Activated CD4-positive, alpha-beta T cell treated with anti-CD3 and anti-CD28 coated beads for 36 hours (primary cell): Measurements from ENCODE around the gene ADAMTSL3. TPM values are rescaled to one million over a fixed set of nuclear protein-coding genes. Genes with fewer than 3 reads are reported as not detected.
"Not testable (repeated sequence)": the region's sequence is repeated elsewhere in the genome, so short reads cannot be mapped to it uniquely, and the experiment has no call there.

ENCODE experiments used
- ATAC-seq: fragments of 200-7000 bp; cut with Tn5 transposase; one replicate; pipeline ENCODE4 v1.10.0; 2021; ENCODE audit warnings: mild to moderate bottlenecking, moderate library complexity
- CTCF ChIA-PET: fragments of 350-600 bp; sonication (Branson Sonifier 250); formaldehyde crosslinking; loops from one replicate; lab custom pipeline; 2021; ENCODE audit warnings: antibody characterized with exemption; lab: Charles Lee
- POLR2A ChIA-PET: fragments of 350-600 bp; sonication (Branson Sonifier 250); formaldehyde crosslinking; loops from one replicate; lab custom pipeline; 2021; ENCODE audit warnings: antibody characterized with exemption, inconsistent platforms; lab: Charles Lee
- DNase-seq: peaks from one replicate; pipeline ENCODE4 v3.0.0-alpha.2; 2020
- H3K27ac Mint-ChIP-seq: one replicate; pipeline ENCODE4 v1.8.0; 2021; ENCODE audit warnings: mixed read lengths
- H3K27me3 Mint-ChIP-seq: one replicate; pipeline ENCODE4 v1.8.0; 2021; ENCODE audit warnings: mixed read lengths
- H3K36me3 Mint-ChIP-seq: one replicate; pipeline ENCODE4 v1.8.0; 2021; ENCODE audit warnings: low read depth, mixed read lengths
- H3K4me1 Mint-ChIP-seq: one replicate; pipeline ENCODE4 v1.8.0; 2021; ENCODE audit warnings: mixed read lengths
- H3K4me3 Mint-ChIP-seq: one replicate; pipeline ENCODE4 v1.8.0; 2021; ENCODE audit warnings: mild to moderate bottlenecking, moderate library complexity, mixed read lengths
- H3K9me3 Mint-ChIP-seq: one replicate; pipeline ENCODE4 v1.8.0; 2021; ENCODE audit warnings: low read depth, mixed read lengths
- intact Hi-C, 2 experiments: fragments of 100-400 bp; cut with DNase I in 1 of 2; cut with micrococcal nuclease in 1 of 2; formaldehyde crosslinking; loops; one replicate each; pipeline versions ENCODE4 v1.14.2 to v1.15.1; 2022 to 2024; cut with DNase I, micrococcal nuclease
- total RNA-seq, 2 experiments: library from RNA; stranded (reverse); gene quantifications; one replicate each; pipeline ENCODE4 v1.2.3, GENCODE V29; 2021

The ADAMTSL3 gene
- total RNA-seq, 2 experiments from 2014 or later = not detected

DNA sequence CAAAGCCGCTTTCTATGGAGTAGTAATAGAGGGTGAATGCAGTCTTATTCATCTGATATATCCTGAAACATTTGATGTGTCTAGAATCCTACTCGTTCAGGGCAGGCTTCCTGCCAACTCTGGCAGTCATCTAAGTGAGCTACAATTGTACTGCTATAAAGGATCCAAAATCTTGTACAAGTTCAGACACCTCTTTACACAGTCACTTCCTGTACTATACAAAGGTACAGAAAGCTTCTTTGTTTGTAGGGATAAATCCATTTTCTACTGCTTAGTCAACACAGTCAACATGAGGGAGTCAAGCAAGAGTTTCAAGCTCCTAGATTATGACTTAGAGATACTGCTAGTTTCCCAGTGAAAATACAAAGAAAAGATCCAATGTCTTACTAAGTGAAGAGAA is 414.8 kb downstream of the ADAMTSL3 start:
- peaks cover 17% of the 10 kb centered on the region for H3K27me3 Mint-ChIP-seq

DNA sequence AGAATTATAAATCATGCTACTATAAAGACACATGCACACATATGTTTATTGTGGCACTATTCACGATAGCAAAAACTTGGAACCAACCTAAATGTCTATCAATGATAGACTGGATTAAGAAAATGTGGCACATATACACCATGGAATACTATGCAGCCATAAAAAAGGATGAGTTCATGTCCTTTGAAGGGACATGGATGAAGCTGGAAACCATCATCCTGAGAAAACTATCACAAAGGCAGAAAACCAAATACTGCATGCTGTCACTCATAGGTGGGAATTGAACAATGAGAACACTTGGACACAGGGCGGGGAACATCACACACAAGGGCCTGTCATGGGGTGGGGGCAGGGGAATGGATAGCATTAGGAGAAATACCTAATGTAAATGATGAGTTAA is 424.1 kb downstream of the ADAMTSL3 start:
- CTCF ChIA-PET, H3K27ac Mint-ChIP-seq, DNase-seq, ATAC-seq, H3K4me3 Mint-ChIP-seq, intact Hi-C loops, H3K36me3 Mint-ChIP-seq, H3K9me3 Mint-ChIP-seq, POLR2A ChIA-PET: not testable (repeated sequence)
- H3K27me3 Mint-ChIP-seq = peaks cover 56% of the 10 kb centered on the region
- H3K4me1 Mint-ChIP-seq = peaks cover 14% of the 10 kb centered on the region

More for the DNA sequence above, 414.8 kb downstream of the ADAMTSL3 start:
- CTCF ChIA-PET = interaction anchor here (0.6 kb wide), 1 partner anchor 66 kb away, joined by 3 read pairs; no protein-coding TSS in a partner anchor
- POLR2A ChIA-PET, H3K27ac Mint-ChIP-seq, DNase-seq, H3K36me3 Mint-ChIP-seq, H3K4me3 Mint-ChIP-seq, H3K9me3 Mint-ChIP-seq, ATAC-seq, intact Hi-C loops, H3K4me1 Mint-ChIP-seq: not testable (repeated sequence)

DNA sequence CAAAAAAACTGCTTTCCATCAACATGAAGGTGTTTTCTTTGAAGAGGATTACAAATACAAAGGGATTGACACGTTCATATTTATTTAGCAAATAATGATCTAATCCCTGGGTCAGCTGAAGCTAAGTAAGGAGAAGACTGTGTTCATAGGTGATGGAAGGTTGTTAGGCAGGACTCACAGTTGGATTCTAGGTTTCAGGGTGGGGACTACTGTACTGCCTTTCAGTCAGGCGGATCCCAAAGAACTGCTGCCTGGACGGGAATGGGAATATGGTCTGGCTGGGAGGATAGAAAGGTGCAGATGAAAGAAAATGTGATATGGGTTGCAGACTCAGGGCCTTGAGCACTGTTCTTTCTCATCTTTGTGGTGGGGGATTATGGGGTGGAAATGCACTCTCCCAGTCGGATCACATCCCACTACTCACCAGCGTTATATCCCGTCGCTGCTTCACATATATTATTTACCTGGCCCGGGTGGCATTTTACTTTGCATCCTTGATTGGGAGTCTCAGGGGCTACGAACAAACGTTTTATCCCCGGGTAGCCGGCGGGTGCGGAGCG is 425.5 kb downstream of the ADAMTSL3 start:
- H3K27me3 Mint-ChIP-seq = peaks cover 54% of the 10 kb centered on the region
- H3K36me3 Mint-ChIP-seq, DNase-seq, H3K27ac Mint-ChIP-seq, H3K9me3 Mint-ChIP-seq, intact Hi-C loops: not testable (repeated sequence)
- H3K4me1 Mint-ChIP-seq = peaks cover 14% of the 10 kb centered on the region
- CTCF ChIA-PET = interaction anchor here (1.1 kb wide), 1 partner anchor 24 kb away, joined by 3 read pairs; no protein-coding TSS in a partner anchor
- H3K4me3 Mint-ChIP-seq = peak overlapping the region; percentile 76
- POLR2A ChIA-PET = interaction anchor here (0.6 kb wide), 1 partner anchor 262 kb away, joined by 6 read pairs; no protein-coding TSS in a partner anchor
- peak; percentile 11 for ATAC-seq

DNA sequence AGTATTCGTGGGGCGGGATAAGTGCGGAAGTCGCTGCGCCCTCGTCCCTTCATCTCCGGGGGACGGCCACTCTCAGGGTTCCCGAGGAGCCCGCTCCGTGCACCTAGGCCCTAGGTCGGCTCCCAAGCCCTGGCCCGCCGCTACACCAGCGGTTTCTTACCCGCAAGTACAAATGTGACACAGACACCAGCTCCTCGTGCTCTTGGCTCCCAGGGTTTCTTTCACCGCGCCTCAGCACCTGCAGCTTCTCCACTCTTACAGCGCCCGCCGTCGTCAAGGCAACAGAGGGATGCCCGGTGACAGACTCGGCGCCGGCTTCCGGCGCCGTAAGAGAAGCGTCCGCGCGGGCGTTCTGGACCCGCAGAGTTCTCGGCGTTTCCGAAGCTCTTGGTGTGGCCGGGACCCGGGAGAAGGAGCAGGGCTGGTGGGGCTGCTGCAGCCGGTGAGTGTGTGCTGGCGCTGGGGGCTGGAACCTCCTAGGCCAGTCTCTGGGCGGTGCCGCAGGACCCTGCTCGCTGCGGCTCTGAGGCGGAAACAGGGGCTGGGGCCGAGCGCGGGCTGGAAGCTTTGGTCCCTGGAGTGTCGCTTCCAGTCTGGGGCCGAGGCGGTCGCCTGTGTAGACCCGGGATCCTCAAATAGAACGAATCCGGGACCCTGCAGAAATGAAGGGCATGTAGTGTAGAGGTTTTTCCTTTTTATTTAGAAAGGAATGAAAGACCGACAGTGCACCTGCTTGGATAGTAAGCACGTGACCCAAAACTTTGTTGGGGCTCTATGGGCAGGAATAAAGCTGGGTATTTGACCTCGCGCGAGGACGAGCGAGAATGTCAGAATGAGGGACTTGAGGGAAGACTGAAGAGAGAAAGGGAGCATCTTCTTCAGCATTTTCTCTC is 426.2 kb downstream of the ADAMTSL3 start:
- DNase-seq (peak; percentile 83), ATAC-seq (peak; percentile 94)
- Mint-ChIP-seq H3K9me3 (peaks cover 3% of the 10 kb centered on the region), H3K4me1 (peaks cover 14% of the 10 kb centered on the region), H3K27me3 (peaks cover 49% of the 10 kb centered on the region), H3K36me3 (no peaks in the 10 kb centered on the region), H3K4me3 (peak overlapping the region; percentile 76), H3K27ac (no peak overlapping the region)
- ChIA-PET POLR2A (interaction anchor here (0.6 kb wide), 1 partner anchor 263 kb away, joined by 6 read pairs; no protein-coding TSS in a partner anchor), CTCF (interaction anchor here (1.1 kb wide), 1 partner anchor 25 kb away, joined by 3 read pairs; no protein-coding TSS in a partner anchor)
- intact Hi-C loops = no loop called here

DNA sequence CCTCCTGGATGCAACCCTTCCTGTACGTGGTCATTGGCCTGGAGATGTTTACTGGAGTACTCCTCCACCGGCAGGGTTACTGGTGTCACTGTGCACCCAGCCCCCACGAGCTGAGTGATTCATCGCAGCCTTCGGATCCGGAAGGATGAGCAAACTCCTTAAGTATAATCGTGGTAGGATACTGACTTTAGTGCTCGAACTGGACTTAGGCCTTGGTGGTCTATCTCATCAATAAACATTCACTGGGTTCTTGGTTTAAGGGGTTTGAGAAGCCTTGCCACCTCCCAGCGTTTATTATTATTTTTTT is 426.8 kb downstream of the ADAMTSL3 start:
- H3K27me3 Mint-ChIP-seq = peaks cover 49% of the 10 kb centered on the region
- peak; percentile 39 for ATAC-seq
- CTCF ChIA-PET = not testable (repeated sequence)

DNA sequence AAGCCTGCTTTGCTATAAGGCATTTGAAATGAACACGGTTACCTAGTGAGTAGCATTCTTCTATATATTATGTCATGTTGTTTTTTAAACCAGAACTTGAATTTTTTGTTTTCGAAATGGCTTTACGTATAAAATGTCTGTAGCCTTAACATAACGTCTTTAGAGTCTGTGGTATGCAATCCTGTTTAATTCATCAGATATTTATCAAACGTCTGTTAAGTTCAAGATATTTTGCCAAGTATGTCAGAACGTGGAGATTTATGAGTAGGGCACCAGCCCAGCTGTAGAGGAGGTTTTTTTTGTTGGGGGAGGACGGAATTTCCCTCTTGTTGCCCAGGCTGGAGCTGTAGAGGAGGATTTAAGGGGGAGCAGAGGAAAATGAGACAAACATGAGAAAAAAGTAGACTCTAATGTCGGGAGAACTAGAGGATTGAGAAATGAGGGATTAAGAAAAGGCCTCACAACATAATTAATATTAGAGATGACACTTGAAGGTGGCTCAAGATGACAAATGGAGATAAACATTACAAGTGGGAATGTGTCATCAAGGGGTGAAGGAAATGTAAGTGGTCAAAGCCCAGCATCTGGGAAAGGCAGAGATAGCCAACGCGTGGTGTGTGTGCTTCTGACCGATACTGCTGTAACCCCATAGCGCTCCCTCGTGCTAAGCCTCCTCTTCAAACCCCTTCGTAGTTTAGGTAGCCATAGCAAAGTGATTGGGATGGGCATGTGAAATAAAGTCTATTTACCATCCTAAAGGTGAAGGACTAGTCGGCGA is 427.7 kb downstream of the ADAMTSL3 start:
- no peak overlapping the region for H3K4me3 Mint-ChIP-seq
- CTCF ChIA-PET = no interaction called here
- no peak overlapping the region for H3K27ac Mint-ChIP-seq
- DNase-seq = no peak
- peaks cover 3% of the 10 kb centered on the region for H3K9me3 Mint-ChIP-seq
- intact Hi-C loops = no loop called here
- POLR2A ChIA-PET = no interaction called here
- peaks cover 14% of the 10 kb centered on the region for H3K4me1 Mint-ChIP-seq
- no peak for ATAC-seq
- H3K27me3 Mint-ChIP-seq = peaks cover 41% of the 10 kb centered on the region
- H3K36me3 Mint-ChIP-seq = no peaks in the 10 kb centered on the region

More for the DNA sequence above, 426.8 kb downstream of the ADAMTSL3 start:
- peak overlapping the region; percentile 76 for H3K4me3 Mint-ChIP-seq
- H3K36me3 Mint-ChIP-seq, H3K9me3 Mint-ChIP-seq, intact Hi-C loops, POLR2A ChIA-PET, H3K27ac Mint-ChIP-seq: not testable (repeated sequence)
- peak; percentile 11 for DNase-seq
- peaks cover 14% of the 10 kb centered on the region for H3K4me1 Mint-ChIP-seq

DNA sequence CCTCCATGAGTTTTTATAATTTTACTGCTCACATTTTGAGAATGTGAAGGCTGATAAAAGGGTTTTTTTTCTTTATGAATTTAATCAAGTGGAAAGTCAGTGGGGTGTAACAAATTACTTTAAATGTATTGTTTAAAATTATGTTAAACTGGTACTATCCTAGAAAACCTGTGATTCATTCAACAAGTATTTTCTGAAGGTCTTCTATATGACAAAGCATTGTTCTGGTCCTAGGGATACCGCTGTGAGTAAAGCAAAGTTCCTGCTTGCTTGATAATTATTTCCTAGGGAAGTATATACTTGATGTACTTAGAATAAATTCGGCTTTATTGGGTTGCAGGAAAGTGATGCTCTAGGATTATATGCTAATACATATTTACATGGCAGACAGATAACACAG is 428.8 kb downstream of the ADAMTSL3 start:
- ChIA-PET CTCF (no interaction called here), POLR2A (no interaction called here)
- intact Hi-C loops = no loop called here
- Mint-ChIP-seq H3K9me3 (peaks cover 3% of the 10 kb centered on the region), H3K27ac (no peak overlapping the region), H3K36me3 (no peaks in the 10 kb centered on the region), H3K4me1 (peaks cover 14% of the 10 kb centered on the region), H3K4me3 (no peak overlapping the region), H3K27me3 (peaks cover 34% of the 10 kb centered on the region)
- DNase-seq = no peak
- no peak for ATAC-seq

DNA sequence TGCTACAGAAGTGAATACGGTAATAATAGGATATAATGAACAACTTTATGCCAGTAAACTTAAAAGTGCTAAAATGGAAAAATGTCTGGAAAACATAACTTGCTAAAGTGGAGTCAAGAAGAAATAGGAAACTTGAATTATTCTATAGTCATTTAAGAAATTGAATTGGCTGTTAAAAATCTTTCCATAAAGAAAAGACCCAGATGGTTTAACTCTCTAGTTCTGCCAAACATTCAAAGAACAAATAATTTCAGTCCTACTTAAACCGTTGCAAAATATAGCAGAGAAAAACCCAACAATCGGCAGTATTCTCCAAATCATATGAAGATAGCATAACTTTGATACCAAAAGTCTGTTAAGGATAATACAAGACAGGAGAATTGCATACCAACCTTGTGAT is 432.1 kb downstream of the ADAMTSL3 start:
- DNase-seq, intact Hi-C loops, H3K9me3 Mint-ChIP-seq, H3K4me3 Mint-ChIP-seq, POLR2A ChIA-PET, H3K27ac Mint-ChIP-seq, ATAC-seq, H3K36me3 Mint-ChIP-seq, CTCF ChIA-PET, H3K4me1 Mint-ChIP-seq, H3K27me3 Mint-ChIP-seq: not testable (repeated sequence)

Other genes with a start within 250 kb of the ADAMTSL3 start
- not detected for gene SH3GL3, start 206.8 kb upstream of the ADAMTSL3 start, total RNA-seq